Neural cell (in vitro differentiated cells): ENCODE data around the gene TMEM127.

ENCODE experiments used
- CTCF ChIP-seq: fragments of 450-650 bp; IDR thresholded peaks from 2 replicates; pipeline ENCODE4 v1.5.1; 2014; ENCODE audit warnings: antibody characterized with exemption, mild to moderate bottlenecking, moderate library complexity; ENCODE audit not compliant: poor library complexity, severe bottlenecking
- EP300 ChIP-seq: fragments of 450-650 bp; conservative IDR thresholded peaks from 2 replicates; pipeline ENCODE4 v1.6.1; 2014; ENCODE audit warnings: antibody characterized with exemption, mild to moderate bottlenecking, moderate library complexity; ENCODE audit not compliant: poor library complexity, severe bottlenecking
- RAD21 ChIP-seq: fragments of 450-650 bp; conservative IDR thresholded peaks from 2 replicates; pipeline ENCODE4 v1.6.1; 2014; ENCODE audit warnings: antibody characterized with exemption, mild to moderate bottlenecking, moderate library complexity

- no peak for TF ChIP-seq CTCF
- no peak for TF ChIP-seq RAD21
- TF ChIP-seq EP300, result no peak
Observed at GRCh38 chr2:96256611-96257113, 9.1 kb downstream of the TMEM127 start.
